MCF 10A (cell line): ENCODE results near the gene HDAC7. TPM values are rescaled to one million over a fixed set of nuclear protein-coding genes. Genes with fewer than 3 reads are reported as not detected.
A peak's percentile ranks its signal among the peaks of the same experiment; 100 is the strongest.

Experiments used
- Bru-seq: library from RNA; stranded (reverse); fragments of 400-500 nt; gene quantifications from one replicate; lab custom pipeline; 2021; lab: Mats Ljungman, UMichigan
- BruChase-seq, 2 experiments: library from RNA; stranded (reverse); fragments of 400-500 nt; gene quantifications; one replicate each; lab custom pipeline; 2021; lab: Mats Ljungman, UMichigan
- BruUV-seq: library from RNA; stranded (reverse); fragments of 400-500 nt; replicated peaks from 2 replicates; lab custom pipeline; 2021; lab: Mats Ljungman, UMichigan
- CTCF ChIA-PET: fragments of 300-600 bp; sonication (Branson Sonifier 250); formaldehyde crosslinking; extraction: SDS; loops from one replicate; lab custom pipeline; 2021; ENCODE audit warnings: antibody characterized with exemption, inconsistent platforms; lab: Yijun Ruan, JAX
- POLR2A ChIA-PET: fragments of 300-600, 350-650 bp; sonication (Branson Sonifier 250); formaldehyde crosslinking; extraction: SDS; loops from one replicate; lab custom pipeline; 2020; ENCODE audit warnings: antibody characterized with exemption, inconsistent platforms; lab: Yijun Ruan, JAX
- DNase-seq: peaks from one replicate; pipeline ENCODE4 v3.0.0-alpha.2; 2018; ENCODE audit not compliant: unreplicated experiment
- H3K27ac Mint-ChIP-seq: one replicate; pipeline ENCODE4 v1.8.0; 2022; ENCODE audit warnings: mild to moderate bottlenecking, low read depth, mixed read lengths; ENCODE audit not compliant: unreplicated experiment
- H3K27me3 Mint-ChIP-seq: one replicate; pipeline ENCODE4 v1.8.0; 2022; ENCODE audit warnings: mixed read lengths; ENCODE audit not compliant: insufficient read depth, unreplicated experiment
- H3K36me3 Mint-ChIP-seq: one replicate; pipeline ENCODE4 v1.8.0; 2022; ENCODE audit warnings: mild to moderate bottlenecking, moderate library complexity, mixed read lengths; ENCODE audit not compliant: insufficient read depth, unreplicated experiment
- H3K4me1 Mint-ChIP-seq: one replicate; pipeline ENCODE4 v1.8.0; 2022; ENCODE audit warnings: mixed read lengths; ENCODE audit not compliant: insufficient read depth, unreplicated experiment
- H3K4me3 Mint-ChIP-seq: one replicate; pipeline ENCODE4 v1.8.0; 2022; ENCODE audit warnings: mild to moderate bottlenecking, moderate library complexity, mixed read lengths; ENCODE audit not compliant: unreplicated experiment
- H3K9me3 Mint-ChIP-seq: one replicate; pipeline ENCODE4 v1.8.0; 2022; ENCODE audit warnings: mixed read lengths; ENCODE audit not compliant: unreplicated experiment
- CTCF ChIP-seq: fragments of 200-600 bp; IDR thresholded peaks from one replicate; pipeline ENCODE4 v1.8.0; 2022; ENCODE audit warnings: antibody characterized with exemption, mild to moderate bottlenecking; ENCODE audit not compliant: unreplicated experiment
- intact Hi-C: fragments of 100-400 bp; cut with micrococcal nuclease; formaldehyde crosslinking; loops from 2 replicates; pipeline ENCODE4 v1.14.1; 2022
- long read RNA-seq: library from polyadenylated mRNA; stranded (forward); transcript quantifications from one replicate; pipeline ENCODE4 v2.0.0, GENCODE V29; 2022
- total RNA-seq: library from RNA; stranded (reverse); gene quantifications from 2 replicates; pipeline ENCODE4 v1.2.3, GENCODE V29; 2022

Gene HDAC7
- total RNA-seq (65.0 and 80.1 TPM in 2 replicates), Bru-seq, nascent RNA (percentile 69 among the genes with signal in this experiment), BruChase-seq, experiment 1, labeled RNA remaining after a 6-hour chase (percentile 76 among the genes with signal in this experiment), BruChase-seq, experiment 2, labeled RNA remaining after a 2-hour chase (percentile 73 among the genes with signal in this experiment)
- long read RNA-seq, full-length matches to known transcripts, result 10 of 70 reads
- long read RNA-seq, partial matches to known transcripts, result 44 of 70 reads
- long read RNA-seq, other reads (novel, unspliced or antisense), result 16 of 70 reads

GRCh38 chr12:47819896-47820630 is at the start of gene HDAC7:
Gene HDAC7, minus strand, starts transcription at chr12:47819903. Its CDS starts 118 bp downstream, at chr12:47819785.
- H3K9me3 Mint-ChIP-seq, result no peaks in the 10 kb centered on the region
- DNase-seq, result peak; percentile 81
- peak within 1 kb of the TSS; percentile 93 for H3K27ac Mint-ChIP-seq
- H3K36me3 Mint-ChIP-seq, result no peaks in the 10 kb centered on the region
- H3K27me3 Mint-ChIP-seq, result no peaks in the 10 kb centered on the region
- H3K4me3 Mint-ChIP-seq, result peak within 1 kb of the TSS; percentile 98
- TF ChIP-seq CTCF, result no peak
- BruUV-seq, result no TSS peak
- intact Hi-C loops, result loop anchor here (1.0 to 10.0 kb wide), 3 partner anchors 17 to 735 kb away; no protein-coding TSS in a partner anchor
- ChIA-PET POLR2A (interaction anchor here (0.6 to 5.9 kb wide), 14 partner anchors 8 to 85 kb away, joined by 3 to 110 read pairs (median 6); partner anchors contain the start of gene VDR), CTCF (interaction anchor here (0.7 to 4.2 kb wide), 12 partner anchors 8 to 138 kb away, joined by 3 to 33 read pairs (median 8); no protein-coding TSS in a partner anchor)
- peaks cover 73% of the 10 kb centered on the region for H3K4me1 Mint-ChIP-seq

- no peak for TF ChIP-seq CTCF
- H3K4me1 Mint-ChIP-seq, result peaks cover 17% of the 10 kb centered on the region
- no peak overlapping the region for H3K27ac Mint-ChIP-seq
- no peak overlapping the region for H3K4me3 Mint-ChIP-seq
- H3K36me3 Mint-ChIP-seq, result peaks cover 52% of the 10 kb centered on the region
- intact Hi-C loops, result no loop called here
- H3K27me3 Mint-ChIP-seq, result no peaks in the 10 kb centered on the region
- CTCF ChIA-PET, result interaction anchor here (0.6 to 2.8 kb wide), 8 partner anchors 30 to 1913 kb away, joined by 3 to 11 read pairs (median 4); no protein-coding TSS in a partner anchor
- POLR2A ChIA-PET, result interaction anchor here (0.6 to 2.1 kb wide), 2 partner anchors 36 to 154 kb away, joined by 4 to 6 read pairs; partner anchors contain the start of gene VDR
- DNase-seq, result no peak
- BruUV-seq, result no TSS peak
- H3K9me3 Mint-ChIP-seq, result no peaks in the 10 kb centered on the region
These were observed 48.9 kb upstream of the HDAC7 start for GRCh38 chr12:47868552-47869031.

- no peaks in the 10 kb centered on the region for H3K27me3 Mint-ChIP-seq
- H3K4me1 Mint-ChIP-seq, result peaks cover 21% of the 10 kb centered on the region
- H3K36me3 Mint-ChIP-seq, result peaks cover 46% of the 10 kb centered on the region
- intact Hi-C loops, result no loop called here
- ChIA-PET CTCF (interaction anchor here (0.6 to 2.8 kb wide), 11 partner anchors 30 to 1912 kb away, joined by 3 to 8 read pairs (median 3); no protein-coding TSS in a partner anchor), POLR2A (interaction anchor here (0.7 to 2.1 kb wide), 4 partner anchors 15 to 95 kb away, joined by 4 to 6 read pairs (median 4); partner anchors contain the start of genes TMEM106C and VDR)
- no peak overlapping the region for H3K4me3 Mint-ChIP-seq
- DNase-seq, result peak; percentile 45
- H3K27ac Mint-ChIP-seq, result no peak overlapping the region
- BruUV-seq, result no TSS peak
- TF ChIP-seq CTCF, result no peak
- no peaks in the 10 kb centered on the region for H3K9me3 Mint-ChIP-seq
These were observed 48.3 kb upstream of the HDAC7 start for GRCh38 chr12:47868041-47868440.
